IPS DF 4.7 (cell line): ENCODE results near the gene PKHD1.

Experiments used
- DNase-seq: peaks from one replicate; pipeline ENCODE4 v3.0.0-alpha.2; 2013; ENCODE audit warnings: low spot score; ENCODE audit errors: extremely low read depth

Gene PKHD1

DNA sequence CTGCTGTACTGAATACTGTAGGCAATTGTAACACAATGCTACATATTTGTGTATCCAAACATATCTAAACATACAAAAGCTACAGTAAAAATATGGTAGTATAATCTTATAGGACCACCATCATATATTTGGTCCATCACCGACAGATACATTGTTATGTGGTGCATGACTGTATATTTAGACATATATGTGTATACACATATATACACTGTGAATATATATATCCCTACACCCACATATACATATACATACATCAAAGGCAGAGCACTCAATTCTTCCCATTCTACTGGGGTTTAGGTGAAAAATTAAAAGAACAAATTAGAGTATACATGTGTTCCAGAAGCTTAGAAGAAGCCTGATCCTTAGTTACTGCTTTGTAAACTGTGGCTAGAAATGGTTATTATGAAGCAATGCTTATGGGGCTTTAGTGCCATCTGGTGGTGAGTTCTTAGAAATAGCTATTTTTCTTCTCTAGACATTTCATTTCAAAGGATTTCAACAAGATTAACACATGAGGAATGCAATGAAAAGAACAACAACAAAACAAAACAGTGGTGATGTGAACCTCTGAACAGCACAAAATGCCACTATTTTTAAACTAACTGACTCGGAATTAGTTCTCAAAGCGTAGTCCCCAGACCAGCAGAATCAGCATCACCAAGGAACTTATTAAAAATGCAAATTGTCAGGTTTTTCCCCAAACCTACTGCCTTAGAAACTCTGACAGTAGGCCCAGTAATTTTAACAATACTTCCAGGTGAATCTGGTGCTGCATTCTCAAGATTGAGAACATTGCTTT lies 38.0 kb downstream of the PKHD1 start:
- DNase-seq: no peak

DNA sequence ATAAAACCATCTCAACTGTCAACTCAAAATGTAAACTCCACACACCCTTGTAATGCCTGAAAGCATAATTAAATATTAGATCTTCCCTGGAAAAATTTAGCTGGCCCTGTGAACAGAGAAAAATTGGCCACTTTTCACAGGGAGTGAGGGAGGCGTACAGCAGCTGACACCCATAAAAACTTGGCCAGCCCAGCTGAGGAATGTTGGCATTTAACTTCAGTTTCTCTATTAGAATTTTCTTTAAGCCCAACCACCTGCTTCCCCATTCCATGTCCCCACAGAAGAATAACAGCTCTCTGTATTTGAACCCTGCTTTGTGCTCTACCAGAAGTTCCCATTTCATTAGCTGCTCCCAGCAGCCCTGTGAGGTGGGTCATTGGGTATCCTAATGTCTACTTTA lies 41.0 kb downstream of the PKHD1 start:
- no peak for DNase-seq

DNA sequence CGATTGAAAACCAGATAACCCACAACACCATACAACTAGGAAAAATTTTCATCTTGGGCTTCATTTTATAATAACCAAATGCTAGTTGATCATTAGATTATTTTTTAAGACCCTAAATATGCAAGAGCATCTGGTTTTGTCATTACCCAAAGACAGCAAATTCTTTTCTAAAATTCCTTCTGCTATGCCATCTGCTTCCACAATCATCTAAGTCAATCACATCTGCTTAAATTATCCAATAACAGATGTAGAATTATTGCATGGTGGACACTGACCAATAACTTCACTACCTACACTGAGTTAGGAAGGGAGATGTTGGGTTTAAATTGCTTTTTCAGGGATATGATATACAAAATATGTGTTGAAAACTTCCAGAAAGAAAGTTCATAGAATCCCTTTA lies 41.9 kb downstream of the PKHD1 start:
- DNase-seq: no peak

DNA sequence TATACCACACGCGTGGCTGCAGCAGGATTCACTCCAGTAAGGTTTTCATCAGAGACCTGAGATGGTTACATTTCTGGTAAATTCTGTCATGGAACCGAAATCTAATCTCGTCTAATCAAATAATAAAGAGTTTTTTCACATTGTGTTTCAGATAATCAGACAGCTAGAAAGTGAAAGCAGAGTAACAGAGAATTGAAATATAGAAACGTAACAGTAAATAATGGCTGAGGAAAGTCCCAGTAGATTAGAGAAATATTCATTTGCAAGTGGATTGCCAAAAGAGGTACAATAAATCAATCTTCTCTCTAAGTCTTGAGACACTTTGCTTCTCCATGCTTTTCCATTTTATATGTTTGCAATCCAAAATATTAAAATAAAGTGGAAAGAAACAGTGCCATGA lies 42.4 kb downstream of the PKHD1 start:
- no peak for DNase-seq

DNA sequence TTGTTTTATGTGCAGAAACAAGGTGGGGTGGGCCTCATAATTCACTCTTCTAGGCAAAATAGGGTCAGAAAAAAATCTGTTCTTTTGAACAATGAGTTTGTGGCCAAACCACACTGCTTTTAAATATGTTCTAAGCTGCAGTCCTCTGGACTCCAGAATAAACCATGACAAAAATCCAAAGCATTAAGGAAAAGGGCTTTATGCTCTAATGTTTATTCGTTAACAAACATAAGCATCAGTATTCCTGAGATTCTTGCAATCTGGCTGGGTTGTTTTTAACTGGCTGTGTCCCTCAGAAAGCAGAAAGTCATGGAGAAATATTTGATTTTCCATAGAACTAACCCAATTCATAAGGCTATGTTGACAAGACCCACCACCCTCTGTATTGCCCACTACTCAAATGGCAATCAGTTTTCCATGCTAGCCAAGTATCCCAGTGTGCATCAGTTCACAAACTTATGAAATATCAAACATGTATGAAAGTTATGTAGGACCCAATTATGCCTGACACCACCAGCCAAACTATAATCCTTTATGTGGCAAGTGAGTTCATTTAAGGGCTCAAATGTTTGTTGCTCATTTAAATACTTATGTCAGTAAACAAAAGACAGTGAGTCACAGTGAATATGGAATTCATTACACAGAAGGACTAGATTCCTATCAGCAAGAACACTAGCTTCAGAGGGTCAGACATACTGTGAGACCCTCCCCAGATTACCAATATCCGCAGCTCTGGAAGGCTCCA lies 45.1 kb downstream of the PKHD1 start:
- DNase-seq: no peak

DNA sequence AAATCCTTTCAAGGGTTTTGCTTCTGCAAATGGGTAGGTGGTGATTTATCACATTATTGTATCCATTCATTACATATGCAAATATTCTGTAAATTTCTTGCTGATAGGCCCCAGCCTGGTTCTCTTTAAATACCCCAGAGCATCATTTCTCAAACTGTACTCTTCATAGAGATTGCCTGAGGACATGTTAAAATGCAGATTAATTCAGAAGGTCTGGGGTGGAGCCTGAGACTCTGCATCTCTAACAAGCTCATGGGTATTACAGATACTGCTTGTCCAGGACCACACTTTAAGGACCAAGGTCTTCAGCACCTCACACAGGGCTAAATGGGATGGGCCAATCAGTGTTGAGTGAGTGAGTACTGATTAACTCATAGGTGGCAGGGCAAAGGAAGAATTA lies 46.3 kb downstream of the PKHD1 start:
- DNase-seq: no peak

DNA sequence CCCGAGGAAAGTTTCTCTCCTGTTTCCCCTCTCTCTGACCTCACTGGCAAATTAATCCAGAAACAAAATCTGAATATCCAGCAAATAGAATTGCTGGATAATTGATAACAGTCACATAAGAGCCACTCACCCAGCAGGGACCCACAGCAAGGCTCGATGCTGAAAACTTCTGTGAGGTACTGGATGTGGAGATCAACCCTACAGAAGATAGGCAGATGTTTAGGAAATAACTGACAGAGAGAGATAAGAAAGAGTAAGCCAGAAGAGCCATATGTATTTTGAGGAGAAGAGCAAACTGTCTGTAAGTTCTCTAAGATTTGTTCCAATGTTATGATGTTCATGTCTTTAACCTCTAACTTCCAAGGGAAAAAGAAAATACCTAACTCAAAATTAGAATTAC lies 59.7 kb downstream of the PKHD1 start:
- no peak for DNase-seq

DNA sequence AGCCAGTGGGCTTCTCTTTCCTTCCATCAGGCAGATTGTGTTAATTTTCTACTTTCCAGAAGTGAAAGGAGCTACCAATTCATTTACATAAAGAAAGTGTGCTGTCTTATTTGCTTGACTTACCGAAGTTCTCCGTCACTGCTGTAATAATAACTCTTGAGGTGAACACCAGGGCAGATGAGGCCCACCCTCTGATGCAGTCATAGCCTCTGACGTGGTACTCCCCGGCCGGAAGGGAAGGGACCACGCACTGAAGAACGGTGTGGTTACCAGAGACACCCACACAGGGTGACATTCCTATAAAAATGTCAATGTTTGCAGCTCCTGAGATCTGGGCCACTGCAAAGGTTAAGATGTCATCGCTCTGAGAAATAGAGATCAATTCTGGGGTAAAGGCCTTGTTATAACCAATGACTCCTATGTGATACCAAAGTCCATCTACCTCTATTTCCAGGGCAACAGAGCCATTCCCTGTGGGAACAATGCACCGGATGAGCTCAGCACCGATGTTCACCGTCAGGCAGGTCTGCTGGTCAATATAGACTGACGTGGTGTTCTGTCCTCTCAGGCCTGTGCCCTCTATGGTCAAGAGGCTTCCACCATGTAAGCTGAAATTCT lies 62.9 kb downstream of the PKHD1 start:
- no peak for DNase-seq

DNA sequence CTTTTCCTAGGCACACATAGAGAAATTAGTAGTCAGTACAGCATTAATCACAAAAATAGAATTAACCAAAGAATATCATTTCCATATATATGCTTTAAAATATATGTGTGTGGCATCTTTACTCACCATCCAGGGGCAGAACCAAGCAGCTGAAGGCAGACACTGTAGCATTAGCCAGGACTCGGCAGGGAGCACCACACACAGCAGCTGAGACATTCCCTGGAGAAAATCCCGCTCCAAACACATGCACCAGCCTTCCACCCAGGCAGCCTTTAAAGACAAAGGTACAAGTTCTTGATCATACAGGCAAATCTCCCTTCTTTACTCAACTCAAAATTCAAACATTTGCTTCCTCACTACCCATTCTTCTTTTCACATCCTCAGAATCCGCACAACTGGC lies 64.7 kb downstream of the PKHD1 start:
- no peak for DNase-seq

DNA sequence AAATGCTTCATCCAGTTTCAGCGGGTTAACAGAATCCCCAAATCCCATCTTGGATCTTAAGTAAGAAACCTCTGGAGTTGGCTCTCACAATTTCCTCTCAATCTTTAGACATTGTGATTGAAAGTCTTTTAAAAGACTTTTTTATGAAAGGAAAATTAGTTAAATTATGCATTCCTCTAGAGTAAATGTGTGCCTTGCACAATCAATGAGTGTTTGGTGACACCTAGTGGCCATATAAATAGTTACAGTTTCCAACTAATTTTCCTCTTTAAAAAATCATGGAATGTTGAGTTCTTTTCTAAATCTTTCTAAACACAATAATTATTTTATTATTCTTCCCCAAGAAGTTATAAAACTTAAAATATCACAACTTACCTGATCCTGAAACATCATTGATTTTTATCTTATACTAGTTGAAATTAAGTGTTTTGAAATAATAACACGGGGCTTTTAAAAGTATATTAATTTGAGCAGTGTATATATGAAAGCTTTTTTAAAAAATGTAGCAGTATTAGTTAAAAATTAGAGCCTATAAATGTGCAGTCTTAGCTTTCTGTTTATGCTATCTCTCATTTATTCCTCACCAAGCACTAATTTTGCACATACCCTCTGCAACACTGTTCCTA lies 66.4 kb downstream of the PKHD1 start:
- no peak for DNase-seq

DNA sequence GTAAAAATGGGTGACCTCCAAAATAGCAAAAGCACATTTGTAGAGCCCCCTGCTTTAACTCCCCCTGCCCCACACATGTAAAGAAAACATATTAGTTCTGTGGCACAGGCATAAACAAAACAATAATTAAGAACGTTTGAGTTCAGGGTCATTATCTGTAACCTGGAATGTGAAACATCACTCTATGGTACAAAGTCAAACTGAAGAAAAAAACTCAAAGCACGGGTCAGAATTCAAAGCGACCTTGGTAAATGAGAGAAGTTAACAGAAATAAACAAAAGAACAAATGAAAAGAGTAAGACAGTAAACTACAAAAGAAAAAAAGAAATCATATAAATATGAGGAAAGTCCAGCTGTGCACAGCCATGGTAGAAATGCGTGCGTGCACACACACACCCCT lies 67.5 kb downstream of the PKHD1 start:
- DNase-seq: no peak

DNA sequence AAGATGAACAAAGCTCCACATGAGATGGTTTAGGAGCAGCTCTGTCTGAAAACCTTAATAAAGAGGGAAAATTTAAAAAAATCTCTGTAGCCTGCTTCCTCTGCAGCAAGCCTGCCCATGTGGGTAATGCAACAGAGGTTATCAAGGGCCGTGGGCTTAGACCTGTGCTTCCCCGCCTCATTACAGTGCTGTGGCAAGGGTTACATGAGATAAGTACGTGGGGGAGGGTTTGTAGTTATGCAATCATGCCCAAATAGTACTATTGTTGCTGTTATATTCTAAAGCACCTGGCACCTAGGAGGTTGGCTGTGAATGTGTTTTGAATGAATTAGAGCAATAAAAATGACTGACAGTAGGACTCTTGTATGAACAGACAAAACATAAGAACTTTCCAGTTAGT lies 68.3 kb downstream of the PKHD1 start:
- DNase-seq: no peak

DNA sequence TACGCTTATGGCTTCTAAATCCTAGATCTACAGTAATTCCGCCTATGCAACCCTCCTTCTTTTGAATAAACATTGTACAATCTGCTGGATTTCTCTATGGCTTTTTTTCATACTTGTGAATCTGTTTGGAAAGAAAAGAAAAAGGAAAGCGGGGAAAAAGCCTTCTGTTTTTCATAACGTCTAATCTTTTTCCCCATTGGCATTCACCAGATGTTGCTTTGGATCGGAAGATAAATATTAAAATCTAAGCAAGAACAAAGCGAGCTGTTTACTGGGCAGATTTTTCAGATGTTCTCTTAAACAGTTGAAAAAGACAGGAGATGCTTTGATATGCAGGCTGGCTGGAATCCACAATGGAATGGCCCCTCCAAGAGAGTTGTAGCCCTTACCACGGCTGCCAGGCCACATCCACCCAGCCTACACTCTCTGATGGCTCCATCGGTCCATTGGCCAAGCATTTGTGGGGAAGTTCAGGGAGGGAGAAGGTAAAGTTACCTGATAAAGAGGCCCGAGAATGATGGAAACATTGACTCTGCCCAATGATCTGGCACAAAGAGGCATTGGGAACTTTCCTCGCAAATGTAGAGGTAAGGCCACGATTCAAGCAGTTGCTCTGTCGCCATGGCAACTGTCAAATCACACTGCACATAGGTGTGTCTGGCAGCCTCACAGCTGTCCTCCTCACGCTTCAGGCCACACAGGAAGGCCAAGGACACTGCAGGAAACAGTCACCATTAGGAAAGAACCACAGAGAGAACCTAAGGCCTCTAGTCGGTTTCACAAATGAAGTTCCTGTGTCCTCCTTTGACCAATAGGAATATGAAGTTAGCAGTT lies 70.3 kb downstream of the PKHD1 start:
- peak; percentile 25 for DNase-seq

DNA sequence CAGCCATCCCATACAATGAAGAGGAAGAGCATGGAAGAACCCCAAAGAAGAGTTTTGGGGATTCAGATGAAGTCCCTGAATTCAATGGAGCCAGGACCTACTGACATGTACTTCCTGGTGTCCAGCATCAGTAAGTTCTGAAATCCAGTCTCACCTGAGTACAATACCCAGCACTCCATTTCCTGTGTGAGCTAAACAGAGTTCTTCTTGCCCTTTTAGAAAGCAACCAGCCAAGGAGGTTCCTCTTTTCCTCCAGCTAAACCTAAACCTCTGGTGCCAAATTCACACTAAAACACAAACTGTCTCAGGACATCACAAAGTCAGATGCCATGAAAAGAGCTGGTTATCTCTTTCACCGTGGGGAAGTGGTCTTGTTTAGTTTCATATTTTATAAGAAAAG lies 71.5 kb downstream of the PKHD1 start:
- DNase-seq: no peak

DNA sequence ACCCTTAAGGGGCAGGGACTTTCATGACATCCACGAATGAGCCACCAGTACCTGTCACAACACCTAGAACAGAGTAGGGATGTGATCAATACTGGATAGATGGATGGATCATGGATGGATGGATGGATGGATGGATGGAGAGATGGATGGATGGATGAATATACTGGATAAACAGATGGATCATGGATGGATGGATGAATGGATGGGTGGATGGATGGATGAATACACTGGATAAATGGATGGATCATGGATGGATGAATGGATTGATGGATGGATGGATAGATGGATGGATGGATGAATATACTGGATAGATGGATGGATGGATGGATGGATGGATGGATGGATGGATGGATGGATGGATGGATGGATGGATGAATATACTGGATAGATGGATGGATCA lies 73.0 kb downstream of the PKHD1 start:
- DNase-seq: no peak

DNA sequence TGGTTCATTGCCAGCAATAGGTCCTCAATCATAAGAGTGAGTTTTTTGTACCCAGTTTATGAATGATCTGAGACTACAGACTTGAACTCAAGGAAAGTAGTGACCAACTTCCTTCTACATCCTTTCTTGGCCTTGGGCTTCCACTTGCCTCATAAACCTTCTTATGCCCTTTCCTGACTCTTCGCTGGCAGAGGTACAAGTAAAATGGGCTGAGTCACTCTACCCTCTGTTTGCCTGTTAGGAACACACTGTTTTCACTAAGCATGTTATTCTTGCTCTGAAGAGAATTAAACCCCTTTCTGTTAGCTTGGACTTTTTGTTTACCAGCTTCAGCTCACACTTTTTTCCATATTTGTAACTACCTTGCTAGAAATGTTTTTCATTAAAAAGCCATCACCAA lies 74.4 kb downstream of the PKHD1 start:
- DNase-seq: no peak

DNA sequence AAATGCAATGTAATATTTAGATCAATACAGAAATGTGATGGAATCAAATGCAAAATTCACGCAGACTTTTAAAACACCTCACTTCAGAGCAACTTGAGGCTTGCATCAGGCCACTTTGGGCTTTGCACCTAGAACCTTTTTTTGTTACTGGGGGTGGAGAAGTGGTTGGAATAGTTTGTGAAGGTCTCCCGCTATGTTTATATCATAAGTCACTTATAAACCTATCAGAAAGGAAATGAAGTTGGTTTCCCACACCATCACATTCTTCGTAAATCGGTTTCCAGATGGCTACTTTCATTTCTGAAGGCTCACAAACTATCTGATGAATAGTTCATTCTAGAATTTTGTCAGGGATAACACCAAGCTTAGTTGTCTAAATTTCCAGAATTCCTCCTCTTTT lies 74.8 kb downstream of the PKHD1 start:
- DNase-seq: no peak

DNA sequence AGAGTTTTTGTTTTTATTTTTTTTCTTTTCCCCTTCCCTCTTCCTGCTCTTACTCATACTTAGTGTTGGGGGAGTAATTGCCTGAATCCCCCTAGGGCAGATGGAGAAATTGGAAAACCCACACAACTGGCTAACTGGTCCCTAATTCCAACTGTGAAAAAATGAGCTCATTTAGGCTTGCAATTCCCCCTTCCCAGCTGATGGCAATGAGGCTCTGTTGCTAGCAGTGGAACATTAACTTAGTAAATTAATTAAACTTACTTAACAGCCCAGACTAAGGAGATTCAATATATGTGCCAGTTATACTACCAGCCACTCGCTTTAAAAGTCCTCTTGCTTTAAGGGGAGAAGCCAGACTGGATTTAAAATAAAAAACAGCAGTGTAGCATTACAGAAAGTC lies 76.6 kb downstream of the PKHD1 start:
- DNase-seq: no peak

DNA sequence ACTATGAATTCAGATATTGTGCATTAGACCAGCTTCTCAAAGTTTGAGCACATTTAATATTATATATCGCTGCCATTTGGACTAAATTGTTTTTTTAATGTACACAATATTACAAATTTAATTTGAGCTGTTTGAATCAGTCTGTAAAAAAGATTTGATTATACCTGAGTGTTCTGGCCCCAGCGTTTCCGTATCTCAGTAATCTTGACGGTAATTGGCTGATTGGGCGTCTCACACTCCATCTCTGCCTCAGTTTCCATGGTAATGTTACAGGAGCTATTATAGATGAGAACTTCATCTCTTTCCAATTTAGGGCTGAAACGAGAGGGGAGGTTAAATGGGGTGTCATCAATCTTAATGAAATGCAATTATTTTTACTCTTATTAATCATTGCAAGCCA lies 77.3 kb downstream of the PKHD1 start:
- DNase-seq: no peak

DNA sequence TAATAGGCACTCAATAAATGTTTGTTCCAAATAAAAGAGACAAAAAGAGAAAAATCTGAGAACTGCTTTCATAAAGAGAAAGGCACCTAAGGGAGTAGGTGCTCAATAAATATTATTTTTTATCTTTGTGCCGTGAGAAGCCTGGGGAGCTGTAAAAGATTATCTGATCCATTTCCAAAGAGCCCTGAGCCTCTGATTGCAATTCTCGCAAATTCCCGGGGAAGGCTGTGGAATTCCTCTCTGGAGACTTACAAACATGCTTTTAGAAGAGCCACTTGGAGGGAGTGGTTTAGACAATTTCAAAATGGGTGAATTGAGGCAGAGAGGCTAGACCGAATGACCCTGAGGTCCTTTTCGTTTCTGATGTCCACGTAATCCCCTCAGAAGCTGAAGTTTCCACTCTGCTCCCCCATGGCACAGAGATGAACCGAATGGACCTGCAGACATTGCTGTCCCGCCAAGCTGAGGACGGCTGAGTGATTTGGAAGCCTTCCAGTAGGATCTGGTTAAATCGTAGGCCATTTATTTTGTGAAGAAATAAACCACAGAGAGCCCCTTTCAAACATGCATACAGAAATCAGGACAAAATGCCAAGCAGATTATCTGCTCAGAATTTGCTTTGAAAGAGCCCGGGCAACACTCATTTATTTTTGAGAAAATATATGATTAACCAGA lies 77.8 kb downstream of the PKHD1 start:
- DNase-seq: no peak

DNA sequence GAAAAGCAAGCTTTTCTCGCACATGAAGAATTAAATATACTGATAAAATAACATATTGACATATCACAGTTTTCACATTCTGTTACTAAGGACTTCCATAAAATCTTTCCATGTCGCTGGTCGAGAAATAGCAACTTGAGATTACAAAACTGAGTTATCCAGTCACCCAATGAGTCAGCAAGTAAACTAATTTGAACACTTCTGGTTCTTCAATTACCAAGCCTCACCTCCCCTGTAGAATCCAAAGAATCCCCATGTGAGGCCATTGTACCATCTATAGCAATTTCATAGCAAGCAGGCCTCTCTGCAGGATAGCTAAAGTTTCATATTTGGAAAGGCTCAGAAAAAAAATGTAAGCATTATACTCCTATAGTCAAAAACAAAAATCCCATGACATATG lies 87.3 kb downstream of the PKHD1 start:
- no peak for DNase-seq
